CD4-positive, alpha-beta T cell treated with Interleukin-2 at 100 ng/mL for 4 hours (primary cell): Measurements from ENCODE around the gene HMCN2.
"Not testable (repeated sequence)": the region's sequence is repeated elsewhere in the genome, so short reads cannot be mapped to it uniquely, and the experiment has no call there.

Source experiments
- DNase-seq: peaks from one replicate; pipeline ENCODE4 v3.0.0-alpha.2; 2020; ENCODE audit warnings: low spot score

HMCN2 gene

DNA sequence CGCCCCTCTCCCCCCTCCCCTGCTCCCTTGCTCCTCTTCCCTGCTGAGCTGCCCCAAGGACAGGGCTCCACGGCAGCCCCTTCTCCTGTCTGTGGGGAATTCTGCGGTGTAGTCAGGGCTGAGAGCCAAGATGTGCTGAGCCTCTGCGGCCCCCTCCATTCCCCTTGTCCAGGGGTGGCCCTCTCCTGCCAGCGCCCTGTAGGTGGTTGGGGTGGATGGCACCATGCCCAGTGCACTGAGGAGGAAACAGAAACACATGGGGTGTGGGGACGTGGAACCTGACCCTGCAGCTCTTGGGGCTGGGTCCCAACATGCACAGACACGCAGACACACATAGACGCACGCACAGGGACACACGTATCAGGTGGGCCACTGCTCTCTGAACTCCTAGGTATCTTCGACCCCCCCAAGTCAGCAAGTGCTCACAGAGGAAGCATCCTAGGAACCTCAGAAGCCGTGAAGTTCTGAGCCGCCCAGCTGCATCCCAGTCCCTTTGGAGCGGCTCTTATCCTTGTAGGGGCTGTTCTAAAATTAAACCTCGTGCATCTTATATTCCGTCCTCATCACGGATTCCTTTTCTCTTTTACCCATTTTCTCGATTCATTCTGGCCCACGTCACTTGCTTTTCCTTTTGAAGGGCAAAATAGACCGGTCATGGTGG is 64.8 kb downstream of the HMCN2 start:
- no peak for DNase-seq

- no peak for DNase-seq
Observed at GRCh38 chr9:130331061-130331460, 65.5 kb downstream of the HMCN2 start.

- DNase-seq = no peak
Observed at GRCh38 chr9:130331573-130331972, 66.0 kb downstream of the HMCN2 start.

DNA sequence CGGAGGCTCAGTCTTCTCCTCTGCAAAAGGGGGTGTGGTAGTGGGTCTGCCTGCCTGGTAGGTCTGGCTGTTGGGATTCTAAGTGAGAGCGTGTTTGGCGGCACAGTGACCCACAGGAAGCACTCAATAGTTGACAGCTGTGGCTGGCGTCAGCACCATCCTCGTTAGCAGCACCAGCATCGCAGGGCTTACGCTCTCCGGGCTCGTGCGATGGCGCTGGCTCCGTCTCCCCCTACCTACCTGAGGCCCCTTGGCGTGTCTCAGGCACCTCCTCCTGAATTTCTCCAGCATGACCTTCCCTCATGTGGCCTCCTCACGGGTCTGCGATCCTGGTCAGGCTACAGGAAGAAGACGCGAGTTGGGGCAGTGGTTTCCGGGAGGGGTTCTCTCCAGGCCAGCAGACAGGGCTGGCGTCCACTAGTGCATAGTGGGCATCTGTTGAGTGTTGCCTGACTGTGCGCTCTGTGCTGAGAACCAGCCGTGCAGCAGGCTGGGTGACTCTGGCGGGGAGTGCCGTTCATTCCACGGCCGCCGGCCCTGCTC is 66.9 kb downstream of the HMCN2 start:
- DNase-seq = no peak

GRCh38 chr9:130333041-130333711 is 67.6 kb downstream of the HMCN2 start:
- no peak for DNase-seq

DNA sequence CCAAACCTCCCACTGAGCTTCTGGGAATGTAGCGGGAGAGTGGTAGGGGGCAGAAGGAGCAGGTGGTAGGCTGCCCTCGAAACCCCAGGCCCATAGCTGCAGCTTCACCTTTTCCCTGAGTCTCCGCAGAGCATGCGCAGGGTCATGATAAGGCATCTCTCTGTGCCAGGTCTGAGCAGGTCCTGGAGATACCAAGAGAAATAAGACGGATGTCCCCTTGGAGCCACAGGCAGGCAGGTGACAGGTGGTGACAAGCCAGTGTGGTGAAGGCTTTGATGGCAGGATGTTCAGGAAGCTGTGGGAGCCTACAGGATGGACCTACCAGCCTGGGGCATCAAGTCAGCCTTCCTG is 68.1 kb downstream of the HMCN2 start:
- DNase-seq = no peak

DNA sequence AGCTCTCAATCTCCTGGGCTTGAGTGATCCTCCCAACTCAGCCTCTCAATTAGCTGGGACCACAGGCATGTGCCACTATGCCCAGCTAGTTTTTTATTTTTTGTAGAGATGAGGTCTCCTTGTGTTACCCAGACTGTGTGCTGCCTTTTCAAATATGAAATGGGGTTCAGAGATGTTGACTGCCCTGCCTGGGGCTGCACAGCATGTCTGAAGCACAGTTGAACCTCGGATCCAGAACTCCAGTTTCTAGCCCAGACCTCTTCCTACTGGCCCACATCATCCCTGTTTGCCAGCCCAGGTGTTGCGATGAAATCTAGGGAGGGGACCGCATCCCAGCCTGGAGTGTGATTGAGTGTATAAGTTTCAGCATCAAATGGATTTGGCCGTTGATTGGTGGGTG is 69.4 kb downstream of the HMCN2 start:
- DNase-seq = no peak

GRCh38 chr9:130336027-130336610 is 70.6 kb downstream of the HMCN2 start:
- DNase-seq = no peak

GRCh38 chr9:130336885-130337284 is 71.3 kb downstream of the HMCN2 start:
- no peak for DNase-seq

- DNase-seq = no peak
Observed at GRCh38 chr9:130337318-130337717, 71.8 kb downstream of the HMCN2 start.

DNA sequence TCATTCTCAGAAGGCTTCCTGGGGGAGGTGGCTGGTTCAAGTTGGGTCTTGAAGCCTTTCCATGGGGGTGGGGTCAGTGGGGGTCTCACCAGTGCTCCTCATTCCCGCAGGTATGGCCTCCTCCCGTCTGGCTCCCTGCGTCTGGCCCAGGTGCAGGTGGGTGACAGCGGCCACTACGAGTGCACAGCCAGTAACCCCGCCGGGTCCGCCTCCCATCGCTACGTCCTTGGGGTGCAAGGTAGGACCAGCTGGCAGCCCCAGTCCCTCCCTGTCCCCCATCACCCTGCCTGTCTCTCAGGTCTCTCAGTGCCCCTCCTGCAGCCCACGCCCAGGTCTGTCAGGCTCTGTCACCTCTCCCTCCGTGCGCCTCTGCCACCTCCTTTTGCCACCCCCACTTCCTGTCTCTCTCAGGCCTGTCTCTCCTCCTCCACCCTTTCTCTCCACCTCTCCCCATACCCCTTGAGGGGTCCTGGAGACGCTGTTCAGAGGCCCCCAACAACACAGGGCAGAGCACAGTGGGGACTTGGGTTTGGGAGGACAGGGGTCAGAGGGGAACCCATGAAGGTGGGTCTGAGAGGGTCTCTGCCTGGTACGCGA is 72.3 kb downstream of the HMCN2 start:
- no peak for DNase-seq

GRCh38 chr9:130338891-130339290 is 73.3 kb downstream of the HMCN2 start:
- DNase-seq = not testable (repeated sequence)

DNA sequence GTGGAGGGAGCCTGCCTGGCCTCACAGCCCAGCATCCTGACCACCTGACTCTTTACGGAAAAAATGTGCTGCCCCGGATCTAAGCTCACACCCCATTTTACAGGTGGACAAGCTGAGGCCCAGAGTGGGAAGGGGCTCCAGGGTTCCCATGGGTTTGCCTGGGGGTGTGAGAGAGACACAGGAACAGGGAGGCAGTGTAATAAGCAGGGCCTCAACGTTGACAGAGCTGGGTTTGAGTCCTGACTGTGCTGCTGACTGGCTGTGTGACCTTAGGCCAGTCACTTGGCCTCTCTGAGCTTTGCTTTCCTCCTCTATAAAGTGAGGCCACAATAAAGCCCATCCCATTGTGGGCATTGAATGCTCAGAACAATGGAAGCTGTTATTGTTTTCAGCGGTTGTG is 73.7 kb downstream of the HMCN2 start:
- DNase-seq = no peak

- DNase-seq = no peak
Observed at GRCh38 chr9:130340011-130340410, 74.5 kb downstream of the HMCN2 start.

- DNase-seq = not testable (repeated sequence)
Observed at GRCh38 chr9:130340557-130340956, 75.0 kb downstream of the HMCN2 start.

DNA sequence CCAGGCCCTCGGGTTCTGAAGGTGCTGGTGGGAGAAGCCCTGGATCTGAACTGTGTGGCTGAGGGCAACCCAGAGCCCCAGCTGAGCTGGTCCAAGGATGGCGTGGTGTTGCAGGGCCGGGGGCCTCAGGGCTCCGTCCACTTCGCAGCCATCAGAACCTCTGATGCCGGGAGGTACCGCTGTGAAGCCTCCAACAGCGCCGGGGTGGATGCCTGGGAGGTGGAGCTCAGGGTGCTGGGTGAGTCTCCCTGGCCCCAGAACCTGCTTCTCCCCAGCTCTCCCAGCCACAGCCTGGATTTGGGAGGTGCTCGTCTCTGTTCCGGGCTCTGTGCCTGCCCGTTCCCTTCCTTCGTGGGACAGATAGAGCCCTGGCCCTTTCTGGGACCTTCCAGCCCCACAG is 75.6 kb downstream of the HMCN2 start:
- no peak for DNase-seq

GRCh38 chr9:130341839-130342713 is 76.5 kb downstream of the HMCN2 start:
- DNase-seq = no peak

DNA sequence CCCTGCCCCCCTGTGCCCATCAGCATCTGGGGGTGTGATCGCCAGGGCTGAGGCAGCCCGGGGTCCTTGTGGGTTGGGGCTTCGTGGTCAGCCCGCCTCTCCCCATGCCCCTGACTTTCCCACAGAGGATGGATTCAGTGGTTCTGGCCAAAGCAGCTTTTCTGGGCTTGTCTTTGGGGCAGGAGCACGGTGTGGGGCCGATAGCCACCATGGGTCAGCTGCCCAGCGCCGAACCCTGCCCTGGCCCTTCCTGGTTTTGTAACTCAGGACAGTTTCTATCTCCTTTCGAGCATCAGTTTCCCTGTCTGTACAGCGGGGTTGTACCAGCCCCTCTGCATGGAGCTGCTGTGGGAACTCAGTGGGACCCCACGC is 77.1 kb downstream of the HMCN2 start:
- no peak for DNase-seq

GRCh38 chr9:130343445-130343918 is 77.9 kb downstream of the HMCN2 start:
- peak; percentile 3 for DNase-seq

DNA sequence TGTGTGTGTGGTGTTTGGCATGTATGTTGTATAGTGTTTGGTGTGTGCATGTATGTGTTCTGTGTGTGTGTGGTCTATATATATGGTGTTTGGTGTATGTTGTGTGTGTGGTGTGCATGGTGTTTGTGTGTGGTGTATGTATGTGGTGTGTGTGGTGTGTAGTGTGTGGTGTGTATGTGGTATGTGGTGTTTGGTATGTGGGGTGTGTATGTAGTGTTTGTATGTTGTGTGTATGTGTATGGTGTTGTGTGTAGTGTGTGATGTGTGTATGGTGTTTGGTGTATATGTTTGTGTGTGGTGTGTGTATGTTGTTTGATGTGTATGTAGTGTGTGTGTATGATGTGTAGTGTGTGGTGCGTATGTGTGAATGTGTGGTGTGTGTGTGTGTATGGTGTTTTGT is 78.8 kb downstream of the HMCN2 start:
- DNase-seq = no peak

DNA sequence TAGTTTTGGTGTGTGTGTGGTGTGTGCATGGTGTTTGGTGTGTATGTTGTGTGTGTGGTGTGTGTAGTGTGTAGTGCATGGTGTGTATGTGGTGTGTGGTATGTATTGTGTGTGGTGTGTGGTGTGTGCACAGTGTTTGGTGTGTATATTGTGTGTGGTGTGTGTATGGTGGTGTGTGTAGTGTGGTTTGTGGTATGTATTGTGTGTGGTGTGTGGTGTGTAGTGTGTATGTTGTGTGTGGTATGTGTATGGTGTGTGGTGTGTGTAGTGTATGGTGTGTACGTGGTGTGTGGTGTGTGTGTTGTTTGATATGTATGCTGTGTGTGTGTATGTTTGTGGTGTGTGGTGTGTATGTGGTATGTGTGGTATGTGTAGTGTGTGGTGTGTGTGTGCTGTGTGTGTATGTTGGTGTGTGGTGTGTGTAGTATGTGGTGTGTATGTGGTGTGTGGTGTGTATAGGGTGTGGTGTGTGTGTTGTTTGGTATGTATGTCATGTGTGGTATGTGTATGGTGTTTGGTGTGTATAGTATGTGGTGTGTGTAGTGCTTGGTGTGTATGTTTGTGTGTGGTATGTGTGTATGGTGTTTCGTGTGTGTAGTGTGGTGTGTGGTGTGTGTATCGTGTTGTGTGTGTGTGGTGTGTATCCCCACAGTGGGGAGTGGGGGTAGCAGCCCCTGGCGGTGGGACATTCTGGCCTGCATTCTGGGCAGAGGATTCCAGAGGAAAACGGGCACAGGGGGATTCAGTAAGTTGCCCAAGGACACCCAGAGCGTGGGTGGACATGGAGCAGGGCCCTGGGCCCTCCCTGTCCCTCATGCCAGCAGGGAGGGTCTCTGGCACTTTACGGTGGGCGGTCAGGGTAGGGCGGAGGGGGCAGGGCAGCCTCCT is 79.7 kb downstream of the HMCN2 start:
- no peak for DNase-seq
